Right lobe of liver (tissue), 6 donors: ENCODE measurements around the gene OTUD5. TPM values are rescaled to one million over a fixed set of nuclear protein-coding genes. Genes with fewer than 3 reads are reported as not detected.

Experiments
- ATAC-seq, 4 donors: fragments of 200-7000 bp; cut with Tn5 transposase; one replicate each; pipeline ENCODE4 v1.9.1; 2020; ENCODE audit warnings: mild to moderate bottlenecking in 4 of 4, moderate library complexity in 4 of 4
- DNase-seq, 3 donors: peaks; one replicate each; pipeline ENCODE4 v3.0.0-alpha.2; 2020
- H3K27ac ChIP-seq, 3 donors: fragments of 200-600 bp; one replicate each; pipeline ENCODE4 v1.8.0; 2022
- H3K27me3 ChIP-seq, 2 donors: fragments of 200-600 bp; one replicate each; pipeline ENCODE4 v1.8.0; 2022
- H3K36me3 ChIP-seq, 4 donors: fragments of 200-600 bp; sonication (generic) in 1 of 4; one replicate each; pipeline versions ENCODE4 v1.5.1 to v1.8.0; 2017 to 2022; ENCODE audit warnings: control low read depth in 1 of 4
- H3K4me1 ChIP-seq, 4 donors: fragments of 200-600 bp; sonication (generic) in 1 of 4; one replicate each; pipeline versions ENCODE4 v1.5.1 to v1.8.0; 2017 to 2022; ENCODE audit warnings: control low read depth in 1 of 4
- H3K4me3 ChIP-seq, 3 donors: fragments of 200-600 bp; one replicate each; pipeline ENCODE4 v1.8.0; 2022
- H3K9me3 ChIP-seq, 4 donors: fragments of 200-600 bp; sonication (generic) in 1 of 4; one replicate each; pipeline versions ENCODE4 v1.5.1 to v1.8.0; 2017 to 2022; ENCODE audit warnings: control low read depth in 1 of 4
- CTCF ChIP-seq, 4 donors: fragments of 200-600 bp in 3 of 4; fragments of 450-650 bp in 1 of 4; IDR thresholded peaks; one replicate each; pipeline versions ENCODE4 v1.5.1 to v1.8.0; 2016 to 2022; ENCODE audit warnings: antibody characterized with exemption in 4 of 4, mild to moderate bottlenecking in 2 of 4
- POLR2A ChIP-seq: fragments of 450-650 bp; IDR thresholded peaks from one replicate; pipeline ENCODE4 v1.6.1; 2017; ENCODE audit warnings: antibody characterized with exemption, mild to moderate bottlenecking
- WGBS: methylation state at CpG from one replicate; pipeline ENCODE4 v1.1.6; 2018; ENCODE audit warnings: low coverage, low lambda C conversion rate; ENCODE audit not compliant: insufficient coverage; ENCODE audit errors: missing lambda C conversion rate; 5-methylcytosine and 5-hydroxymethylcytosine counted together
- intact Hi-C, 2 donors: fragments of 100-400 bp; cut with DNase I; formaldehyde crosslinking; loops; one replicate each; pipeline versions ENCODE4 v1.11.2 to v1.14.1; 2022
- total RNA-seq, 6 experiments: library from RNA; depleted of rRNA in 2 of 6; stranded (reverse); fragments of >200 nt in 2 of 6; fragmentation: NEBNext Ultra II Directional in 3 of 6; extraction: Animal tissue kit (Norgen Biotek cat#: 25700) in 3 of 6; gene quantifications; one replicate each; pipeline versions ENCODE4 v1.1.0 to v1.2.4, GENCODE V29; 2016 to 2023
- donor health status: DM: no; HTN: yes; CAD: no.
- donor health status: DM: no; HTN: no; CAD: no.
- donor health status: DM: no; HTN: no; CAD: no.
- donor health status: DM: no; HTN: yes; CAD: no.
- donor health status: DM: no; HTN: yes; CAD: no.

The OTUD5 gene
- total RNA-seq, 6 experiments from 2014 or later = 14.4 to 24.1 (median 21.6) TPM

- Histone ChIP-seq H3K27ac (peak overlapping the region; percentile 90 to 95 (median 92)), H3K4me1 (peaks cover 0 to 6% (median 0%) of the 10 kb centered on the region in 4 donors), H3K27me3 (no peaks in the 10 kb centered on the region), H3K4me3 (peak overlapping the region; percentile 47 to 70 (median 63)), H3K36me3 (peaks cover 0 to 5% (median 0%) of the 10 kb centered on the region in 4 donors), H3K9me3 (no peaks in the 10 kb centered on the region)
- WGBS = 50% methylated on average over 14 of the region's 66 CpGs
- intact Hi-C loops = loop anchor here in 1 of 2 donors (10.0 kb wide), 1 partner anchor 53 kb away; no protein-coding TSS in a partner anchor
- TF ChIP-seq POLR2A (peak; percentile 59), CTCF (IDR thresholded peaks at IDR 0.05) (no peak)
- peak; percentile 90 to 93 (median 92) for ATAC-seq
- DNase-seq = peak; percentile 94 to 98 (median 97)
Observed at GRCh38 chrX:48957827-48958634, 624 bp upstream of the OTUD5 start.

GRCh38 chrX:48956728-48957414 is 536 bp downstream of the OTUD5 start:
- no peak for TF ChIP-seq POLR2A
- Histone ChIP-seq H3K27ac (peak overlapping the region in 2 of 3 donors; percentile 57 to 95), H3K27me3 (no peaks in the 10 kb centered on the region), H3K4me3 (peak overlapping the region; percentile 55 to 70 (median 63)), H3K4me1 (peaks cover 0 to 6% (median 0%) of the 10 kb centered on the region in 4 donors), H3K36me3 (peaks cover 0 to 5% (median 0%) of the 10 kb centered on the region in 4 donors), H3K9me3 (no peaks in the 10 kb centered on the region)
- no peak for ATAC-seq
- intact Hi-C loops = loop anchor here in 1 of 2 donors (10.0 kb wide), 1 partner anchor 52 kb away; no protein-coding TSS in a partner anchor
- DNase-seq = peak in 2 of 3 donors; percentile 48 to 54
- WGBS = 20% methylated on average over 4 of the region's 61 CpGs

- intact Hi-C loops = no loop called here
- WGBS = no CpG with 5 or more reads among the region's 1 CpG
- no peak overlapping the region for H3K4me3 ChIP-seq
- DNase-seq (peak in 1 of 3 donors; percentile 22), ATAC-seq (no peak)
- no peaks in the 10 kb centered on the region for H3K9me3 ChIP-seq
- no peaks in the 10 kb centered on the region for H3K27me3 ChIP-seq
- TF ChIP-seq CTCF (IDR thresholded peaks at IDR 0.05) (no peak), POLR2A (no peak)
- no peaks in the 10 kb centered on the region for H3K4me1 ChIP-seq
- no peaks in the 10 kb centered on the region for H3K36me3 ChIP-seq
- no peak overlapping the region for H3K27ac ChIP-seq
Observed at GRCh38 chrX:48948589-48948988, 8.8 kb downstream of the OTUD5 start.

- H3K4me1 ChIP-seq = no peaks in the 10 kb centered on the region
- no peak overlapping the region for H3K27ac ChIP-seq
- peaks cover 0 to 3% (median 0%) of the 10 kb centered on the region in 4 donors for H3K36me3 ChIP-seq
- TF ChIP-seq CTCF (IDR thresholded peaks at IDR 0.05) = peak; percentile 61 to 88 (median 88)
- no peak for TF ChIP-seq POLR2A
- 35% methylated on average over 7 of the region's 8 CpGs for WGBS
- no peaks in the 10 kb centered on the region for H3K27me3 ChIP-seq
- no peak overlapping the region for H3K4me3 ChIP-seq
- intact Hi-C loops = no loop called here
- ATAC-seq (peak; percentile 77 to 80 (median 80)), DNase-seq (peak; percentile 51 to 71 (median 54))
- no peaks in the 10 kb centered on the region for H3K9me3 ChIP-seq
Observed at GRCh38 chrX:48945517-48946348, 11.7 kb downstream of the OTUD5 start.
